H9 (cell line): Measurements from ENCODE around the gene SH3TC1. TPM values are rescaled to one million over a fixed set of nuclear protein-coding genes. Genes with fewer than 3 reads are reported as not detected.

Experiments used
- DNase-seq: peaks from one replicate; pipeline ENCODE4 v3.0.0-alpha.2; 2017
- H2AFZ ChIP-seq: one replicate; pipeline ENCODE4 v1.6.1; 2013; ENCODE audit warnings: mild to moderate bottlenecking, low read length, control low read depth, moderate library complexity
- H2AK5ac ChIP-seq: 2 replicates; pipeline ENCODE4 v1.6.1; 2013; ENCODE audit warnings: low read length, control low read depth, mixed read lengths; ENCODE audit not compliant: insufficient read length
- H2BK120ac ChIP-seq: one replicate; pipeline ENCODE4 v1.6.1; 2013; ENCODE audit warnings: low read depth, mild to moderate bottlenecking, low read length, control low read depth, inconsistent platforms; ENCODE audit not compliant: poor library complexity, severe bottlenecking
- H2BK12ac ChIP-seq: 2 replicates; pipeline ENCODE4 v1.6.1; 2013; ENCODE audit warnings: low read length, control low read depth, mixed read lengths, low read depth; ENCODE audit not compliant: insufficient read length
- H2BK15ac ChIP-seq: 2 replicates; pipeline ENCODE4 v1.6.1; 2013; ENCODE audit warnings: low read depth, low read length, control low read depth
- H2BK20ac ChIP-seq: one replicate; pipeline ENCODE4 v1.6.1; 2013; ENCODE audit warnings: low read depth, mild to moderate bottlenecking, low read length, control low read depth, inconsistent platforms; ENCODE audit not compliant: poor library complexity, severe bottlenecking
- H2BK5ac ChIP-seq: 2 replicates; pipeline ENCODE4 v1.6.1; 2013; ENCODE audit warnings: low read length, control low read depth, mixed read lengths; ENCODE audit not compliant: insufficient read length
- H3K14ac ChIP-seq: 2 replicates; pipeline ENCODE4 v1.6.1; 2013; ENCODE audit warnings: low read length, control low read depth; ENCODE audit not compliant: insufficient read depth
- H3K18ac ChIP-seq: 2 replicates; pipeline ENCODE4 v1.6.1; 2013; ENCODE audit warnings: low read depth, mild to moderate bottlenecking, mixed read lengths, low read length, control low read depth; ENCODE audit not compliant: insufficient read length
- H3K23ac ChIP-seq: 2 replicates; pipeline ENCODE4 v1.6.1; 2013; ENCODE audit warnings: low read length, control low read depth, mixed read lengths, low read depth; ENCODE audit not compliant: insufficient read length
- H3K23me2 ChIP-seq: 2 replicates; pipeline ENCODE4 v1.6.1; 2013; ENCODE audit warnings: low read depth, mild to moderate bottlenecking, mixed read lengths, low read length, control low read depth; ENCODE audit not compliant: insufficient read length, poor library complexity, severe bottlenecking
- H3K27ac ChIP-seq: 2 replicates; pipeline ENCODE4 v1.5.1; 2013; ENCODE audit warnings: low read length, control low read depth, mixed read lengths, low read depth; ENCODE audit not compliant: insufficient read length
- H3K27me3 ChIP-seq: 2 replicates; pipeline ENCODE4 v1.6.1; 2013; ENCODE audit warnings: low read length, control low read depth, inconsistent platforms; ENCODE audit not compliant: insufficient read depth
- H3K4ac ChIP-seq: 2 replicates; pipeline ENCODE4 v1.6.1; 2013; ENCODE audit warnings: low read depth, mild to moderate bottlenecking, control low read depth, inconsistent platforms, low read length, moderate library complexity
- H3K4me1 ChIP-seq: 2 replicates; pipeline ENCODE4 v1.6.1; 2013; ENCODE audit warnings: low read length, control low read depth, inconsistent platforms; ENCODE audit not compliant: insufficient read depth
- H3K4me2 ChIP-seq: 2 replicates; pipeline ENCODE4 v1.6.1; 2013; ENCODE audit warnings: low read length, control low read depth, mixed read lengths; ENCODE audit not compliant: insufficient read length, insufficient read depth
- H3K56ac ChIP-seq: 2 replicates; pipeline ENCODE4 v1.6.1; 2013; ENCODE audit warnings: low read depth, mild to moderate bottlenecking, mixed read lengths, low read length, control low read depth; ENCODE audit not compliant: insufficient read length
- H3K79me1 ChIP-seq: 2 replicates; pipeline ENCODE4 v1.6.1; 2013; ENCODE audit warnings: low read depth, mild to moderate bottlenecking, moderate library complexity, low read length, control low read depth, inconsistent platforms; ENCODE audit not compliant: insufficient read depth, poor library complexity, severe bottlenecking
- H3K79me2 ChIP-seq: 2 replicates; pipeline ENCODE4 v1.6.1; 2013; ENCODE audit warnings: low read length, control low read depth, inconsistent platforms; ENCODE audit not compliant: insufficient read depth
- H3K9ac ChIP-seq: 2 replicates; pipeline ENCODE4 v1.6.1; 2013; ENCODE audit warnings: low read length, control low read depth, mixed read lengths; ENCODE audit not compliant: insufficient read length; ENCODE audit errors: extremely low read depth
- H3K9me3 ChIP-seq: one replicate; pipeline ENCODE4 v1.6.1; 2013; ENCODE audit warnings: low read depth, low read length, inconsistent platforms; ENCODE audit not compliant: control insufficient read depth
- H3T11ph ChIP-seq: one replicate; pipeline ENCODE4 v1.6.1; 2013; ENCODE audit warnings: mild to moderate bottlenecking, low read length, control low read depth, inconsistent platforms
- H4K20me1 ChIP-seq: one replicate; pipeline ENCODE4 v1.6.1; 2013; ENCODE audit not compliant: control insufficient read depth, insufficient read length, insufficient read depth
- H4K5ac ChIP-seq: 2 replicates; pipeline ENCODE4 v1.6.1; 2013; ENCODE audit warnings: low read depth, mild to moderate bottlenecking, mixed read lengths, low read length, control low read depth; ENCODE audit not compliant: insufficient read length
- H4K8ac ChIP-seq: replicated peaks from 2 replicates; pipeline ENCODE4 v1.6.1; 2013; ENCODE audit warnings: low read length, control low read depth, mixed read lengths, low read depth; ENCODE audit not compliant: insufficient read length
- H4K91ac ChIP-seq: 2 replicates; pipeline ENCODE4 v1.6.1; 2013; ENCODE audit warnings: low read depth, mild to moderate bottlenecking, moderate library complexity, mixed read lengths, low read length, control low read depth; ENCODE audit not compliant: insufficient read length
- H3K27ac Mint-ChIP-seq, 3 experiments: 2 replicates in 2 of 3; 3 replicates in 1 of 3; pipeline ENCODE4 v1.8.0; 2020 to 2021; ENCODE audit warnings: mixed read lengths in 3 of 3, mild to moderate bottlenecking in 1 of 3, moderate library complexity in 1 of 3
- H3K27me3 Mint-ChIP-seq: 2 replicates; pipeline ENCODE4 v1.8.0; 2021; ENCODE audit warnings: low read depth, mild to moderate bottlenecking, moderate library complexity, mixed read lengths
- H3K36me3 Mint-ChIP-seq, 3 experiments: 2 replicates in 2 of 3; 3 replicates in 1 of 3; pipeline ENCODE4 v1.8.0; 2020 to 2021; ENCODE audit warnings: low read depth in 3 of 3, mixed read lengths in 3 of 3; ENCODE audit not compliant: insufficient read depth in 1 of 3
- H3K4me1 Mint-ChIP-seq, 2 experiments: 2 replicates each; pipeline ENCODE4 v1.8.0; 2020; ENCODE audit warnings: mixed read lengths in 2 of 2
- H3K4me3 Mint-ChIP-seq, 2 experiments: 2 replicates in 1 of 2; 3 replicates in 1 of 2; pipeline ENCODE4 v1.8.0; 2020 to 2021; ENCODE audit warnings: mild to moderate bottlenecking in 2 of 2, mixed read lengths in 2 of 2, moderate library complexity in 1 of 2
- H3K9me3 Mint-ChIP-seq, 2 experiments: 2 replicates in 1 of 2; 3 replicates in 1 of 2; pipeline ENCODE4 v1.8.0; 2020; ENCODE audit warnings: mild to moderate bottlenecking in 2 of 2, mixed read lengths in 2 of 2, moderate library complexity in 1 of 2
- WGBS: extraction: QIAGEN DNeasy Blood & Tissue Kit; methylation state at CpG from one replicate; pipeline ENCODE4 v1.1.7; 2013; ENCODE audit warnings: missing lambda C conversion rate, low lambda C conversion rate, mixed read lengths; ENCODE audit not compliant: insufficient read length; ENCODE audit errors: extremely low coverage; 5-methylcytosine and 5-hydroxymethylcytosine counted together
- total RNA-seq: library from RNA; stranded (reverse); gene quantifications from 2 replicates; pipeline ENCODE4 v1.2.1, GENCODE V29; 2021
- TF ChIP-seq, protein P1 (sequence below): fragments of 200-600 bp; sonication (generic); conservative IDR thresholded peaks from 3 replicates; pipeline ENCODE4 v1.8.0; 2021; ENCODE audit warnings: antibody characterized with exemption, mild to moderate bottlenecking

The SH3TC1 gene
- total RNA-seq, 1 experiment from 2014 or later = 0.74 TPM

DNA sequence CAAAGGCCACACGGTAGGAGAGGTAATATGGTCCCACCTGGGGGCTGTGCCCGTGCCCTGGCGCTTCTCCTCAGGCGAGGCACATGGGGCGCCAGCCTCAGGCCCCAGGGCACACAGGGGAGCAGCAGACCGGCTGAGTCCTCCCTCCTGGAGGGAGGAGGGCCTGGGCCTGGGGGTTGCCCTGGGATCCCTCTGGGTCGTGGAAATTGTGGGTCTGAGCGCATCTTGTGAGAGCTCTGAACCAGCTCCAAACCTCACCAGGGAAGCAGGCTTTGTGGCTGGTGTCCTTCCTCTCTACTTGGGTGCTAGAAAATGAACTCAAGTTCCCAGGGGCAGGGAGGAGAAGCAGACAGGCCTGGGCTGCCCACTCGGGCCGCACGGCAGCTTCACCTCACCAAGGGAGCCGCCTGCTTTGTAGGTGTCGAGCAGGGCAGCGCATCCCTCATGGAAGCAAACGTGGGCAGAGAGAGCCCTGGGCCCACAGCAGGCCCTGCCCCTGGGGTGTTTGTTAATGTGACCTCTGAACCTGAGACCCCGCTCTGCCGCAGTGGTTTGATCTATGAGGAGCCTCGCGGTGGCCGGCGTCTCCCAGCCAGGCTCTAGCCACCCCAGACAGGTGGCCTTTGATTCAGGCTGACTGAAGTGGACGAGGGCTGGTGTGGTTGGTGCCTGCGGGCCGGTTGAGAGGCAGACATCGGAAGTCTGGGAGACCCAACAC is 81.2 kb downstream of the SH3TC1 start:
- no peak overlapping the region for H2BK5ac ChIP-seq
- no peaks in the 10 kb centered on the region for H3K9me3 ChIP-seq
- no peaks in the 10 kb centered on the region for H3K27me3 ChIP-seq
- H2BK20ac ChIP-seq = no peak overlapping the region
- no peak overlapping the region for H3K18ac ChIP-seq
- DNase-seq = no peak
- H3K4me1 Mint-ChIP-seq = no peaks in the 10 kb centered on the region
- H3K14ac ChIP-seq = no peak overlapping the region; the same call in 1 of the 2 replicates
- H3K23me2 ChIP-seq = no peaks in the 10 kb centered on the region
- H3K9ac ChIP-seq = no peak overlapping the region
- no peak overlapping the region for H2AFZ ChIP-seq
- no peaks in the 10 kb centered on the region for H3K4me1 ChIP-seq
- no peak overlapping the region for H4K8ac ChIP-seq
- no peak overlapping the region; the same call in 1 of the 2 replicates for H3K4ac ChIP-seq
- TF ChIP-seq, protein P1, sequence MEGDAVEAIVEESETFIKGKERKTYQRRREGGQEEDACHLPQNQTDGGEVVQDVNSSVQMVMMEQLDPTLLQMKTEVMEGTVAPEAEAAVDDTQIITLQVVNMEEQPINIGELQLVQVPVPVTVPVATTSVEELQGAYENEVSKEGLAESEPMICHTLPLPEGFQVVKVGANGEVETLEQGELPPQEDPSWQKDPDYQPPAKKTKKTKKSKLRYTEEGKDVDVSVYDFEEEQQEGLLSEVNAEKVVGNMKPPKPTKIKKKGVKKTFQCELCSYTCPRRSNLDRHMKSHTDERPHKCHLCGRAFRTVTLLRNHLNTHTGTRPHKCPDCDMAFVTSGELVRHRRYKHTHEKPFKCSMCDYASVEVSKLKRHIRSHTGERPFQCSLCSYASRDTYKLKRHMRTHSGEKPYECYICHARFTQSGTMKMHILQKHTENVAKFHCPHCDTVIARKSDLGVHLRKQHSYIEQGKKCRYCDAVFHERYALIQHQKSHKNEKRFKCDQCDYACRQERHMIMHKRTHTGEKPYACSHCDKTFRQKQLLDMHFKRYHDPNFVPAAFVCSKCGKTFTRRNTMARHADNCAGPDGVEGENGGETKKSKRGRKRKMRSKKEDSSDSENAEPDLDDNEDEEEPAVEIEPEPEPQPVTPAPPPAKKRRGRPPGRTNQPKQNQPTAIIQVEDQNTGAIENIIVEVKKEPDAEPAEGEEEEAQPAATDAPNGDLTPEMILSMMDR = no peak
- H3K23ac ChIP-seq = no peak overlapping the region
- no peak overlapping the region for H3K27ac Mint-ChIP-seq
- H4K20me1 ChIP-seq = peaks cover 2% of the 10 kb centered on the region
- no peaks in the 10 kb centered on the region for H3K79me2 ChIP-seq
- no peak overlapping the region for H2BK12ac ChIP-seq
- H2AK5ac ChIP-seq = no peak overlapping the region
- H4K5ac ChIP-seq = no peak overlapping the region
- H3K36me3 Mint-ChIP-seq = no peaks in the 10 kb centered on the region; a peak in 1 of 7 replicates
- H4K91ac ChIP-seq = no peak overlapping the region
- no peak overlapping the region for H3T11ph ChIP-seq
- no peak overlapping the region for H3K4me2 ChIP-seq
- no peak overlapping the region for H3K56ac ChIP-seq
- no peaks in the 10 kb centered on the region for H3K9me3 Mint-ChIP-seq
- H3K27me3 Mint-ChIP-seq = peaks cover 1% of the 10 kb centered on the region; the same call in 1 of the 2 replicates
- no peak overlapping the region for H2BK120ac ChIP-seq
- H2BK15ac ChIP-seq = no peak overlapping the region
- H3K79me1 ChIP-seq = no peaks in the 10 kb centered on the region
- no peak overlapping the region for H3K4me3 Mint-ChIP-seq
- no CpG with 5 or more reads among the region's 25 CpGs for WGBS
- H3K27ac ChIP-seq = no peak overlapping the region
